ENCODE measurements around the gene TTC29. TPM values are rescaled to one million over a fixed set of nuclear protein-coding genes. Genes with fewer than 3 reads are reported as not detected.

TTC29 gene
- total RNA-seq, 1 donor from 2014 or later: not detected

- no peaks in the 10 kb centered on the region for H3K9me3 ChIP-seq
- no peaks in the 10 kb centered on the region for H3K36me3 ChIP-seq
- H3K27me3 ChIP-seq: no peaks in the 10 kb centered on the region
- no peak overlapping the region for H3K4me3 ChIP-seq
- intact Hi-C loops (cut with DNase I): no loop called here
- H3K27ac ChIP-seq: no peak overlapping the region
- DNase-seq: no peak
- ATAC-seq: no peak
- no peaks in the 10 kb centered on the region for H3K4me1 ChIP-seq
- no peak for TF ChIP-seq CTCF (IDR thresholded peaks at IDR 0.05)
These were observed 29.4 kb upstream of the TTC29 start for GRCh38 chr4:146975036-146975435.

GRCh38 chr4:146972036-146972435 lies 26.4 kb upstream of the TTC29 start:
- H3K4me1 ChIP-seq: no peaks in the 10 kb centered on the region
- no peak for TF ChIP-seq CTCF (IDR thresholded peaks at IDR 0.05)
- no peaks in the 10 kb centered on the region for H3K36me3 ChIP-seq
- H3K9me3 ChIP-seq: no peaks in the 10 kb centered on the region
- no peaks in the 10 kb centered on the region for H3K27me3 ChIP-seq
- DNase-seq (no peak), ATAC-seq (no peak)
- intact Hi-C loops (cut with DNase I): no loop called here
- H3K27ac ChIP-seq: no peak overlapping the region
- no peak overlapping the region for H3K4me3 ChIP-seq

DNA sequence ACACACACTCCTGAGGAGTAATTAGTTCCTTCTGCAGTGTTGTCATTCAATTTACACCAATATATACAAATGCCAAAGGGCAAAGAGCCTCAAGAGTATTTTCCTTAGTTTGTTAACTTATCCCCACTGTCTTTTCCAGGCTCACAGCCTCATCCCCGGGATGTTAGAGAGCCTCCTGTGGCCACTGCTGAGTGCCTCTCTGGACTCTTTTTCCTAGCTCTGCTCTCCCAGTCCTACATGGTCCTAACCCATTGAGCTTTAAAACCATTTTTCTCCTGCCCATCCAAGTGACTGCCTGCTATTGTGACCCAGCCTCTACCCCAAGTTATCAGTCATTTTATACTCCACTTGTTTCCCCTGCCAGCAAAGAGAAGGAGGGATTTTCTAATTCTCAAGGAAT lies 23.5 kb upstream of the TTC29 start:
- intact Hi-C loops (cut with DNase I): no loop called here
- Histone ChIP-seq H3K4me3 (no peak overlapping the region), H3K4me1 (no peaks in the 10 kb centered on the region), H3K27me3 (no peaks in the 10 kb centered on the region), H3K36me3 (no peaks in the 10 kb centered on the region), H3K9me3 (no peaks in the 10 kb centered on the region), H3K27ac (no peak overlapping the region)
- ATAC-seq (no peak), DNase-seq (no peak)
- no peak for TF ChIP-seq CTCF (IDR thresholded peaks at IDR 0.05)

GRCh38 chr4:146960634-146961033 lies 15.0 kb upstream of the TTC29 start:
- Histone ChIP-seq H3K9me3 (no peaks in the 10 kb centered on the region), H3K4me3 (no peak overlapping the region), H3K27ac (no peak overlapping the region), H3K27me3 (no peaks in the 10 kb centered on the region), H3K4me1 (no peaks in the 10 kb centered on the region), H3K36me3 (no peaks in the 10 kb centered on the region)
- DNase-seq (no peak), ATAC-seq (no peak)
- intact Hi-C loops (cut with DNase I): no loop called here
- TF ChIP-seq CTCF (IDR thresholded peaks at IDR 0.05): no peak

- ATAC-seq: no peak
- Histone ChIP-seq H3K27ac (no peak overlapping the region), H3K36me3 (no peaks in the 10 kb centered on the region), H3K4me3 (no peak overlapping the region), H3K9me3 (no peaks in the 10 kb centered on the region), H3K4me1 (no peaks in the 10 kb centered on the region), H3K27me3 (no peaks in the 10 kb centered on the region)
- DNase-seq: no peak
- intact Hi-C loops (cut with DNase I): no loop called here
- TF ChIP-seq CTCF (IDR thresholded peaks at IDR 0.05): no peak
These were observed 14.0 kb upstream of the TTC29 start for GRCh38 chr4:146959692-146960091.

DNA sequence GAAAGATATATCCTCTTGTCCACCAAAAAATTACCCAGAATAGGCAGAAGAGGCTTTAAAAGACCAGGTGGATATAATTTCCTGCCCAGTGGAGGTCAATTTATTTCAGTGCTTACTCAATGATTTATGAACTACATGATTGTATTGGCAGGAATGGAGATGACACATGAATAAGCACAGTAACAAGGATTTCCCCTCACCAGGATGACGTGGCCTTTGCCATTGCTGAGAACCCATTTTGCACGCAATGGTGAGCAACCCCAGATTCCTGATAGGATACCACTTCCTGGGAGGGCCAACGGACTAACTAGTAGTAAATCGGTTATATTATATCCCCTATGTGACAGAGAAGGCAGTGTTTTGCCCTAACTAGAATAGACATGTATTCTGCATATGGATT lies 11.6 kb upstream of the TTC29 start:
- no peaks in the 10 kb centered on the region for H3K4me1 ChIP-seq
- H3K4me3 ChIP-seq: no peak overlapping the region
- no peaks in the 10 kb centered on the region for H3K9me3 ChIP-seq
- no peak for DNase-seq
- H3K27ac ChIP-seq: no peak overlapping the region
- intact Hi-C loops (cut with DNase I): no loop called here
- H3K27me3 ChIP-seq: no peaks in the 10 kb centered on the region
- no peak for ATAC-seq
- TF ChIP-seq CTCF (IDR thresholded peaks at IDR 0.05): no peak
- no peaks in the 10 kb centered on the region for H3K36me3 ChIP-seq
